Nephron (organoid): ENCODE results near the gene DCAF11.

ENCODE experiments used
- H3K27ac Mint-ChIP-seq, 3 experiments: 2 replicates each; pipeline ENCODE4 v1.8.0; 2020; ENCODE audit warnings: mixed read lengths in 3 of 3, mild to moderate bottlenecking in 2 of 3, moderate library complexity in 1 of 3
- H3K27me3 Mint-ChIP-seq: 2 replicates; pipeline ENCODE4 v1.8.0; 2021; ENCODE audit warnings: low read depth, mild to moderate bottlenecking, moderate library complexity, mixed read lengths
- H3K36me3 Mint-ChIP-seq: 2 replicates; pipeline ENCODE4 v1.8.0; 2020; ENCODE audit warnings: low read depth, mixed read lengths
- H3K4me1 Mint-ChIP-seq: 2 replicates; pipeline ENCODE4 v1.8.0; 2020; ENCODE audit warnings: mixed read lengths
- H3K4me3 Mint-ChIP-seq, 3 experiments: 2 replicates each; pipeline ENCODE4 v1.8.0; 2020; ENCODE audit warnings: mild to moderate bottlenecking in 3 of 3, mixed read lengths in 3 of 3, moderate library complexity in 2 of 3
- H3K9me3 Mint-ChIP-seq: 2 replicates; pipeline ENCODE4 v1.8.0; 2020; ENCODE audit warnings: mixed read lengths
- CTCF ChIP-seq, 3 experiments: fragments of 200-600 bp; sonication (generic); IDR thresholded peaks; one replicate each; pipeline ENCODE4 v1.5.0; 2021; ENCODE audit warnings: antibody characterized with exemption in 3 of 3; ENCODE audit not compliant: unreplicated experiment in 3 of 3

DCAF11 gene

GRCh38 chr14:24172871-24173281 is 58.3 kb downstream of the DCAF11 start:
- H3K9me3 Mint-ChIP-seq: no peaks in the 10 kb centered on the region
- H3K27ac Mint-ChIP-seq: no peak overlapping the region
- no peaks in the 10 kb centered on the region for H3K27me3 Mint-ChIP-seq
- H3K4me3 Mint-ChIP-seq: peak overlapping the region; percentile 84 to 89 (median 89)
- H3K4me1 Mint-ChIP-seq: no peaks in the 10 kb centered on the region
- peaks cover 32% of the 10 kb centered on the region for H3K36me3 Mint-ChIP-seq
- TF ChIP-seq CTCF (IDR thresholded peaks at IDR 0.05; ENCODE audit: unreplicated experiment in 3 of 3): no peak
